RPMI7951 (cell line): Measurements from ENCODE around the gene SPRY4. TPM values are rescaled to one million over a fixed set of nuclear protein-coding genes. Genes with fewer than 3 reads are reported as not detected.
"Not testable (repeated sequence)": the region's sequence is repeated elsewhere in the genome, so short reads cannot be mapped to it uniquely, and the experiment has no call there.

Experiments
- DNase-seq: peaks from one replicate; pipeline ENCODE4 v3.0.0-alpha.2; 2012; ENCODE audit warnings: low read depth
- total RNA-seq: library from RNA; depleted of rRNA; stranded (reverse); fragments of >200 nt; shearing (Covaris generic); gene quantifications from 2 replicates; pipeline ENCODE4 v1.2.3, GENCODE V29; 2014

The SPRY4 gene
- total RNA-seq, 1 experiment from 2014 or later, result 23.7 TPM

- DNase-seq, result no peak
These were observed 9.7 kb upstream of the SPRY4 start for GRCh38 chr5:142334538-142334937.

- not testable (repeated sequence) for DNase-seq
These were observed 8.9 kb upstream of the SPRY4 start for GRCh38 chr5:142333749-142334148.

- DNase-seq, result no peak
These were observed 5.6 kb upstream of the SPRY4 start for GRCh38 chr5:142330444-142330843.

- no peak for DNase-seq
These were observed 5.2 kb upstream of the SPRY4 start for GRCh38 chr5:142330026-142330425.

- peak; percentile 73 for DNase-seq
These were observed 2.5 kb upstream of the SPRY4 start for GRCh38 chr5:142327111-142327842.

GRCh38 chr5:142326480-142326938, 1.7 kb upstream of the SPRY4 start:
- DNase-seq, result no peak

GRCh38 chr5:142325725-142326479, 1.1 kb upstream of the SPRY4 start:
- DNase-seq, result peak; percentile 94

GRCh38 chr5:142324136-142324870, 518 bp downstream of the SPRY4 start:
- peak; percentile 52 for DNase-seq

GRCh38 chr5:142323480-142324135, 1.2 kb downstream of the SPRY4 start:
- DNase-seq, result no peak

GRCh38 chr5:142322747-142323479, 1.9 kb downstream of the SPRY4 start:
- DNase-seq, result peak; percentile 68

- no peak for DNase-seq
These were observed 2.4 kb downstream of the SPRY4 start for GRCh38 chr5:142322403-142322746.

GRCh38 chr5:142320851-142321560, 3.8 kb downstream of the SPRY4 start:
- peak; percentile 51 for DNase-seq

GRCh38 chr5:142320430-142320738, 4.4 kb downstream of the SPRY4 start:
- DNase-seq, result no peak

- no peak for DNase-seq
These were observed 5.0 kb downstream of the SPRY4 start for GRCh38 chr5:142319560-142320429.

- DNase-seq, result no peak
These were observed 5.7 kb downstream of the SPRY4 start for GRCh38 chr5:142319105-142319504.

- DNase-seq, result peak; percentile 45
These were observed 7.1 kb downstream of the SPRY4 start for GRCh38 chr5:142317753-142318152.

GRCh38 chr5:142317173-142317572, 7.6 kb downstream of the SPRY4 start:
- no peak for DNase-seq

- DNase-seq, result no peak
These were observed 8.1 kb downstream of the SPRY4 start for GRCh38 chr5:142316681-142317080.

GRCh38 chr5:142316051-142316450, 8.8 kb downstream of the SPRY4 start:
- peak; percentile 83 for DNase-seq
